ENCODE results near the gene IL2RA. TPM values are rescaled to one million over a fixed set of nuclear protein-coding genes. Genes with fewer than 3 reads are reported as not detected.

The IL2RA gene
- total and polyA plus RNA-seq, 9 of the 15 experiments (the other 6 are each of a cell fraction or from before 2014, with no cell fraction given), result 0.95 TPM; not detected in 8

- Histone ChIP-seq H3K4me3 (no peak overlapping the region), H3K9me1 (ENCODE audit: control insufficient read depth, insufficient read depth, low read length) (no peaks in the 10 kb centered on the region), H3K27ac (ENCODE audit: extremely low read depth, low read depth, low read length) (no peak overlapping the region), H2AFZ (ENCODE audit: low read depth, low read length) (no peak overlapping the region), H3K36me3 (ENCODE audit: control insufficient read depth, insufficient read depth, low read length) (peaks cover 96% of the 10 kb centered on the region), H3K27me3 (ENCODE audit: control insufficient read depth in 2 of 2, insufficient read depth in 2 of 2, low read length in 2 of 2) (no peaks in the 10 kb centered on the region), H3K4me1 (replicated peaks in 1 of 2; ENCODE audit: control insufficient read depth in 2 of 2, insufficient read depth in 2 of 2, low read length in 2 of 2) (no peaks in the 10 kb centered on the region; a peak in 1 of 5 replicates), H3K9me3 (replicated peaks; ENCODE audit: control insufficient read depth, insufficient read depth, low read depth, low read length) (no peaks in the 10 kb centered on the region), H3K79me2 (ENCODE audit: control insufficient read depth, insufficient read depth, low read length) (peaks cover 6% of the 10 kb centered on the region; the same call in 1 of the 3 replicates), H3K4me2 (ENCODE audit: insufficient read depth, low read length) (no peak overlapping the region), H3K9ac (ENCODE audit: insufficient read depth in 1 of 2, low read depth in 2 of 2, low read length in 2 of 2) (no peak overlapping the region), H4K20me1 (replicated peaks; ENCODE audit: control insufficient read depth, insufficient read depth, low read length) (no peaks in the 10 kb centered on the region)
- ChIA-PET POLR2A (no interaction called here), CTCF (ENCODE audit: low intra/inter-chr PET ratio) (interaction anchor here (1.6 to 3.5 kb wide), 3 partner anchors 41 to 296 kb away, joined by 4 to 37 read pairs (median 16); no protein-coding TSS in a partner anchor)
- WGBS (ENCODE audit: insufficient coverage, low coverage, missing lambda C conversion rate), result 78% methylated on average over 5 of the region's 5 CpGs
- FAIRE-seq (peak; percentile 6), DNase-seq (ENCODE audit: extremely low read depth in 1 of 4, low spot score in 3 of 4) (no peak), ATAC-seq (no peak)
- BruUV-seq (replicated peaks), result no TSS peak
- TF ChIP-seq, protein P1, sequence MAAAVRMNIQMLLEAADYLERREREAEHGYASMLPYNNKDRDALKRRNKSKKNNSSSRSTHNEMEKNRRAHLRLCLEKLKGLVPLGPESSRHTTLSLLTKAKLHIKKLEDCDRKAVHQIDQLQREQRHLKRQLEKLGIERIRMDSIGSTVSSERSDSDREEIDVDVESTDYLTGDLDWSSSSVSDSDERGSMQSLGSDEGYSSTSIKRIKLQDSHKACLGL (CRISPR knock-in tag; IDR thresholded peaks at IDR 0.05; ENCODE audit: borderline replicate concordance, poor library complexity, severe bottlenecking), result no peak
- intact Hi-C loops (cut with micrococcal nuclease) (no loop called here), in situ Hi-C loops (cut with MboI) (loop anchor here (5.0 to 25.0 kb wide), 2 partner anchors 282 to 552 kb away; no protein-coding TSS in a partner anchor)
These were observed 48.0 kb upstream of the IL2RA start for GRCh38 chr10:6110136-6110535.

DNA sequence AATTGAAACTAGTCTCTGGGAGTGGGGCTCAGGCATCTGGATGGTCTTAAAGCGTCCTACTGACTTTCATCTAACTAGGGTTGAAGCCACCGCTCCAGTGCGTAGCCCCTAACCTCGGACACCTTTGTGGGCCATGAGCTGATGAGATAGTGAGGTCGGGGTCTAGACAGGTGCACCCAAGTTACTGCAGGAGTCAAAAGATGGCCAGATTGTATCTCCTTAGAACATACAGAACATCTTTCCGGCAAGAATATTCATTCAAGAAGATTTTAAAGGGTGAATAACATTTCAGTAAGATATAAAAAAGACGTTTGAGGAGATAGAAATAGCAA is 47.2 kb upstream of the IL2RA start:
- H3K27ac ChIP-seq (ENCODE audit: extremely low read depth, low read depth, low read length), result no peak overlapping the region
- FAIRE-seq (no peak), ATAC-seq (no peak), DNase-seq (ENCODE audit: extremely low read depth in 1 of 4, low spot score in 3 of 4) (no peak)
- TF ChIP-seq KDM2B (CRISPR knock-in tag; IDR thresholded peaks at IDR 0.05), result no peak
- TF ChIP-seq ZNF644 (tag; IDR thresholded peaks at IDR 0.05; ENCODE audit: low read depth), result no peak
- TF ChIP-seq ESRRB (CRISPR knock-in tag; IDR thresholded peaks at IDR 0.05; ENCODE audit: borderline replicate concordance), result no peak
- TF ChIP-seq ZNF449 (CRISPR knock-in tag; IDR thresholded peaks at IDR 0.05), result no peak
- no peak overlapping the region for H3K4me2 ChIP-seq (ENCODE audit: insufficient read depth, low read length)
- H3K36me3 ChIP-seq (ENCODE audit: control insufficient read depth, insufficient read depth, low read length), result peaks cover 96% of the 10 kb centered on the region
- no peaks in the 10 kb centered on the region for H3K27me3 ChIP-seq (ENCODE audit: control insufficient read depth in 2 of 2, insufficient read depth in 2 of 2, low read length in 2 of 2)
- H3K9me1 ChIP-seq (ENCODE audit: control insufficient read depth, insufficient read depth, low read length), result no peaks in the 10 kb centered on the region
- in situ Hi-C loops (cut with MboI), result loop anchor here (25.0 kb wide), 1 partner anchor 553 kb away; no protein-coding TSS in a partner anchor
- H3K79me2 ChIP-seq (ENCODE audit: control insufficient read depth, insufficient read depth, low read length), result peaks cover 6% of the 10 kb centered on the region; the same call in 2 of the 3 replicates
- H3K9ac ChIP-seq (ENCODE audit: insufficient read depth in 1 of 2, low read depth in 2 of 2, low read length in 2 of 2), result no peak overlapping the region
- no peak overlapping the region for H3K4me3 ChIP-seq
- H4K20me1 ChIP-seq (replicated peaks; ENCODE audit: control insufficient read depth, insufficient read depth, low read length), result no peaks in the 10 kb centered on the region
- no peaks in the 10 kb centered on the region; a peak in 1 of 5 replicates for H3K4me1 ChIP-seq (replicated peaks in 1 of 2; ENCODE audit: control insufficient read depth in 2 of 2, insufficient read depth in 2 of 2, low read length in 2 of 2)
- no peak overlapping the region for H2AFZ ChIP-seq (ENCODE audit: low read depth, low read length)
- no peaks in the 10 kb centered on the region for H3K9me3 ChIP-seq (replicated peaks; ENCODE audit: control insufficient read depth, insufficient read depth, low read depth, low read length)
- intact Hi-C loops (cut with micrococcal nuclease), result loop anchor here (1.0 to 5.0 kb wide), 3 partner anchors 43 to 292 kb away; partner anchors contain the start of gene PFKFB3
- WGBS (ENCODE audit: insufficient coverage, low coverage, missing lambda C conversion rate), result 85% methylated on average over 7 of the region's 7 CpGs
- BruUV-seq (replicated peaks), result no TSS peak
- CTCF ChIA-PET (ENCODE audit: low intra/inter-chr PET ratio), result interaction anchor here (1.6 to 3.5 kb wide), 3 partner anchors 42 to 297 kb away, joined by 4 to 37 read pairs (median 16); no protein-coding TSS in a partner anchor
- POLR2A ChIA-PET, result no interaction called here
